HepG2 (cell line): Measurements from ENCODE around the gene CPSF7. TPM values are rescaled to one million over a fixed set of nuclear protein-coding genes. Genes with fewer than 3 reads are reported as not detected.

Experiments used
- ATAC-seq: fragments of 200-7000 bp; cut with Tn5 transposase; 3 replicates; pipeline ENCODE4 v1.9.1; 2020; ENCODE audit warnings: mild to moderate bottlenecking, moderate library complexity
- BruUV-seq: library from RNA; stranded (reverse); fragments of 400-500 nt; replicated peaks from 2 replicates; lab custom pipeline; 2021; lab: Mats Ljungman, UMichigan
- CTCF ChIA-PET: fragments of 300-600 bp; formaldehyde crosslinking; extraction: SDS; loops from one replicate; lab custom pipeline; 2021; ENCODE audit warnings: low total read pairs, inconsistent platforms, low intra/inter-chr PET ratio; lab: Yijun Ruan, JAX
- POLR2A ChIA-PET: fragments of 350-600 bp; sonication (Branson Sonifier 250); formaldehyde crosslinking; loops from one replicate; lab custom pipeline; 2020; ENCODE audit warnings: antibody characterized with exemption, inconsistent platforms; lab: Yijun Ruan, JAX
- DNase-seq: peaks from one replicate; pipeline ENCODE4 v3.0.0-alpha.2; 2015; ENCODE audit warnings: low spot score
- FAIRE-seq: peaks from 3 replicates; lab custom pipeline; 2011; peaks lifted over from hg19 to GRCh38; lab: Jason Lieb, UNC
- H2AFZ ChIP-seq: one replicate; pipeline ENCODE4 v1.6.1; 2011; ENCODE audit warnings: low read length, inconsistent platforms
- H3K27ac ChIP-seq: fragments of 300-600 bp; 3 replicates; pipeline ENCODE4 v1.8.0; 2011; ENCODE audit warnings: mixed run types, mild to moderate bottlenecking, mixed read lengths, low read length, inconsistent platforms; ENCODE audit not compliant: insufficient read depth; ENCODE audit errors: extremely low read length
- H3K27me3 ChIP-seq, 2 experiments: fragments of 200-600 bp in 1 of 2; 2 replicates in 1 of 2; 3 replicates in 1 of 2; pipeline versions ENCODE4 v1.6.0 to v1.8.0; 2011; ENCODE audit warnings: low read length in 2 of 2, mild to moderate bottlenecking in 2 of 2, moderate library complexity in 2 of 2, inconsistent platforms in 1 of 2; ENCODE audit not compliant: insufficient read depth in 2 of 2, control insufficient read depth in 1 of 2
- H3K36me3 ChIP-seq, 2 experiments: fragments of 200-600 bp in 1 of 2; replicated peaks in 1 of 2; 2 replicates in 1 of 2; 3 replicates in 1 of 2; pipeline versions ENCODE4 v1.5.1 to v1.8.0; 2011; ENCODE audit warnings: low read length in 2 of 2, inconsistent platforms in 1 of 2; ENCODE audit not compliant: insufficient read depth in 2 of 2, control insufficient read depth in 1 of 2
- H3K4me1 ChIP-seq: 2 replicates; pipeline ENCODE4 v1.5.1; 2012; ENCODE audit warnings: low read length, inconsistent platforms; ENCODE audit not compliant: insufficient read depth
- H3K4me2 ChIP-seq: 2 replicates; pipeline ENCODE4 v1.6.0; 2011; ENCODE audit warnings: low read depth, low read length, inconsistent platforms
- H3K4me3 ChIP-seq, 3 experiments: fragments of 200-600 bp in 1 of 3; sonication (generic), shearing (Covaris generic) in 1 of 3; replicated peaks in 1 of 3; 2 replicates each; pipeline ENCODE4 v1.5.1; 2011 to 2016; ENCODE audit warnings: low read length in 3 of 3, inconsistent platforms in 2 of 3, low read depth in 2 of 3, mild to moderate bottlenecking in 2 of 3, control low read depth in 1 of 3, mixed read lengths in 1 of 3; ENCODE audit not compliant: insufficient read depth in 1 of 3
- H3K79me2 ChIP-seq: one replicate; pipeline ENCODE4 v1.6.1; 2011; ENCODE audit warnings: low read length, inconsistent platforms; ENCODE audit not compliant: insufficient read depth
- H3K9ac ChIP-seq: 2 replicates; pipeline ENCODE4 v1.6.0; 2011; ENCODE audit warnings: mild to moderate bottlenecking, low read depth, low read length, inconsistent platforms; ENCODE audit not compliant: insufficient read depth
- H3K9me3 ChIP-seq: 2 replicates; pipeline ENCODE4 v1.5.1; 2012; ENCODE audit warnings: mild to moderate bottlenecking, low read length
- H4K20me1 ChIP-seq: 2 replicates; pipeline ENCODE4 v1.6.0; 2011; ENCODE audit warnings: inconsistent platforms, mild to moderate bottlenecking, low read length, moderate library complexity; ENCODE audit not compliant: insufficient read depth
- HMGA1 ChIP-seq: sonication (generic); formaldehyde crosslinking; conservative IDR thresholded peaks from 2 replicates; pipeline ENCODE4 v1.4.0; 2020; ENCODE audit warnings: missing genetic modification reagents
- MYNN ChIP-seq: sonication (generic); formaldehyde crosslinking; IDR thresholded peaks from 2 replicates; pipeline ENCODE4 v1.4.0; 2020; ENCODE audit warnings: mild to moderate bottlenecking, low read depth, missing genetic modification reagents
- SNAI1 ChIP-seq: sonication (generic); formaldehyde crosslinking; IDR thresholded peaks from 2 replicates; pipeline ENCODE4 v1.5.0; 2020; ENCODE audit warnings: mild to moderate bottlenecking, missing genetic modification reagents, borderline replicate concordance
- ZNF713 ChIP-seq: sonication (generic); formaldehyde crosslinking; IDR thresholded peaks from 2 replicates; pipeline ENCODE4 v1.4.0; 2020; ENCODE audit warnings: mild to moderate bottlenecking, missing genetic modification reagents
- WGBS: methylation state at CpG from one replicate; pipeline ENCODE4 v1.1.6; 2017; ENCODE audit warnings: low lambda C conversion rate; 5-methylcytosine and 5-hydroxymethylcytosine counted together
- in situ Hi-C: cut with HindIII; loops from 2 replicates; pipeline ENCODE4 v1.10.0; 2017; ENCODE audit warnings: low pct_unique_long_range_greater_than_20kb; ENCODE audit not compliant: extremely low pct_ligation_motif_present
- intact Hi-C: fragments of 100-400 bp; cut with micrococcal nuclease; formaldehyde crosslinking; loops from one replicate; pipeline ENCODE4 v1.10.0; 2022; ENCODE audit not compliant: unreplicated experiment
- polyA plus RNA-seq, 8 experiments: library from polyadenylated mRNA; depleted of rRNA in 3 of 8; stranded (reverse) in 7 of 8; unstranded in 1 of 8; fragments of >200 nt; fragmentation: Illumina TruSeq in 4 of 8; extraction: Trizol in 4 of 8; gene quantifications; 2 replicates each; pipeline versions ENCODE4 v1.2.1 to v1.2.3, GENCODE V29; 2011 to 2016; ENCODE audit warnings: low read depth in 4 of 8, missing spikeins in 1 of 8, mixed read lengths in 1 of 8; ENCODE audit not compliant: insufficient read depth in 1 of 8
- total RNA-seq, 5 experiments: library from RNA; depleted of rRNA; stranded (reverse); fragments of >200 nt; fragmentation: Illumina TruSeq; extraction: Trizol; gene quantifications; 2 replicates each; pipeline ENCODE4 v1.2.3, GENCODE V29; 2016; ENCODE audit warnings: low read depth in 1 of 5
- TF ChIP-seq, protein P1 (sequence below): sonication (generic); formaldehyde crosslinking; IDR thresholded peaks from 2 replicates; pipeline ENCODE4 v1.5.0; 2020; ENCODE audit warnings: mild to moderate bottlenecking, missing genetic modification reagents, borderline replicate concordance

CPSF7 gene
- total and polyA plus RNA-seq, 2 of the 13 experiments (the other 11 are each of a cell fraction or from before 2014, with no cell fraction given), result 34.1 to 36.8 TPM

- WGBS, result 38% methylated on average over 1 of the region's 3 CpGs
- intact Hi-C loops, result loop anchor here (2.0 kb wide), 1 partner anchor 162 kb away; no protein-coding TSS in a partner anchor
- POLR2A ChIA-PET, result interaction anchor here (1.0 kb wide), 1 partner anchor 13 kb away, joined by 3 read pairs; no protein-coding TSS in a partner anchor
Observed at GRCh38 chr11:61476371-61476770, 46.6 kb upstream of the CPSF7 start.

More at GRCh38 chr11:61476371-61476770, 46.6 kb upstream of the CPSF7 start:
- no TSS peak for BruUV-seq
- no peaks in the 10 kb centered on the region for H3K36me3 ChIP-seq
- no peak overlapping the region for H3K4me3 ChIP-seq
- TF ChIP-seq SNAI1 (CRISPR knock-in tag), result no peak
- TF ChIP-seq MYNN, result no peak
- no peak for TF ChIP-seq ZNF713 (CRISPR knock-in tag)
- no peak for TF ChIP-seq HMGA1 (CRISPR knock-in tag)
- TF ChIP-seq, protein P1, sequence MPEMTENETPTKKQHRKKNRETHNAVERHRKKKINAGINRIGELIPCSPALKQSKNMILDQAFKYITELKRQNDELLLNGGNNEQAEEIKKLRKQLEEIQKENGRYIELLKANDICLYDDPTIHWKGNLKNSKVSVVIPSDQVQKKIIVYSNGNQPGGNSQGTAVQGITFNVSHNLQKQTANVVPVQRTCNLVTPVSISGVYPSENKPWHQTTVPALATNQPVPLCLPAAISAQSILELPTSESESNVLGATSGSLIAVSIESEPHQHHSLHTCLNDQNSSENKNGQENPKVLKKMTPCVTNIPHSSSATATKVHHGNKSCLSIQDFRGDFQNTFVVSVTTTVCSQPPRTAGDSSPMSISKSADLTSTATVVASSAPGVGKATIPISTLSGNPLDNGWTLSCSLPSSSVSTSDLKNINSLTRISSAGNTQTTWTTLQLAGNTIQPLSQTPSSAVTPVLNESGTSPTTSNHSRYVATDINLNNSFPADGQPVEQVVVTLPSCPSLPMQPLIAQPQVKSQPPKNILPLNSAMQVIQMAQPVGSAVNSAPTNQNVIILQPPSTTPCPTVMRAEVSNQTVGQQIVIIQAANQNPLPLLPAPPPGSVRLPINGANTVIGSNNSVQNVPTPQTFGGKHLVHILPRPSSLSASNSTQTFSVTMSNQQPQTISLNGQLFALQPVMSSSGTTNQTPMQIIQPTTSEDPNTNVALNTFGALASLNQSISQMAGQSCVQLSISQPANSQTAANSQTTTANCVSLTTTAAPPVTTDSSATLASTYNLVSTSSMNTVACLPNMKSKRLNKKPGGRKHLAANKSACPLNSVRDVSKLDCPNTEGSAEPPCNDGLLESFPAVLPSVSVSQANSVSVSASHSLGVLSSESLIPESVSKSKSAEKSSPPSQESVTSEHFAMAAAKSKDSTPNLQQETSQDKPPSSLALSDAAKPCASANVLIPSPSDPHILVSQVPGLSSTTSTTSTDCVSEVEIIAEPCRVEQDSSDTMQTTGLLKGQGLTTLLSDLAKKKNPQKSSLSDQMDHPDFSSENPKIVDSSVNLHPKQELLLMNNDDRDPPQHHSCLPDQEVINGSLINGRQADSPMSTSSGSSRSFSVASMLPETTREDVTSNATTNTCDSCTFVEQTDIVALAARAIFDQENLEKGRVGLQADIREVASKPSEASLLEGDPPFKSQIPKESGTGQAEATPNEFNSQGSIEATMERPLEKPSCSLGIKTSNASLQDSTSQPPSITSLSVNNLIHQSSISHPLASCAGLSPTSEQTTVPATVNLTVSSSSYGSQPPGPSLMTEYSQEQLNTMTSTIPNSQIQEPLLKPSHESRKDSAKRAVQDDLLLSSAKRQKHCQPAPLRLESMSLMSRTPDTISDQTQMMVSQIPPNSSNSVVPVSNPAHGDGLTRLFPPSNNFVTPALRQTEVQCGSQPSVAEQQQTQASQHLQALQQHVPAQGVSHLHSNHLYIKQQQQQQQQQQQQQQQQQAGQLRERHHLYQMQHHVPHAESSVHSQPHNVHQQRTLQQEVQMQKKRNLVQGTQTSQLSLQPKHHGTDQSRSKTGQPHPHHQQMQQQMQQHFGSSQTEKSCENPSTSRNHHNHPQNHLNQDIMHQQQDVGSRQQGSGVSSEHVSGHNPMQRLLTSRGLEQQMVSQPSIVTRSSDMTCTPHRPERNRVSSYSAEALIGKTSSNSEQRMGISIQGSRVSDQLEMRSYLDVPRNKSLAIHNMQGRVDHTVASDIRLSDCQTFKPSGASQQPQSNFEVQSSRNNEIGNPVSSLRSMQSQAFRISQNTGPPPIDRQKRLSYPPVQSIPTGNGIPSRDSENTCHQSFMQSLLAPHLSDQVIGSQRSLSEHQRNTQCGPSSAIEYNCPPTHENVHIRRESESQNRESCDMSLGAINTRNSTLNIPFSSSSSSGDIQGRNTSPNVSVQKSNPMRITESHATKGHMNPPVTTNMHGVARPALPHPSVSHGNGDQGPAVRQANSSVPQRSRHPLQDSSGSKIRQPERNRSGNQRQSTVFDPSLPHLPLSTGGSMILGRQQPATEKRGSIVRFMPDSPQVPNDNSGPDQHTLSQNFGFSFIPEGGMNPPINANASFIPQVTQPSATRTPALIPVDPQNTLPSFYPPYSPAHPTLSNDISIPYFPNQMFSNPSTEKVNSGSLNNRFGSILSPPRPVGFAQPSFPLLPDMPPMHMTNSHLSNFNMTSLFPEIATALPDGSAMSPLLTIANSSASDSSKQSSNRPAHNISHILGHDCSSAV (CRISPR knock-in tag), result no peak
- H3K4me1 ChIP-seq, result peaks cover 16% of the 10 kb centered on the region
- H3K9me3 ChIP-seq, result no peaks in the 10 kb centered on the region
- in situ Hi-C loops, result loop anchor here (5.0 kb wide), 2 partner anchors 41 to 161 kb away; no protein-coding TSS in a partner anchor
- no peak for DNase-seq
- H4K20me1 ChIP-seq, result no peaks in the 10 kb centered on the region
- H3K27me3 ChIP-seq, result peaks cover 2 to 12% of the 10 kb centered on the region in 2 experiments; a peak in 4 of 5 replicates
- no peak overlapping the region for H3K27ac ChIP-seq
- FAIRE-seq, result no peak
- CTCF ChIA-PET, result interaction anchor here (5.8 kb wide), 1 partner anchor 39 kb away, joined by 87 read pairs; no protein-coding TSS in a partner anchor
- ATAC-seq, result no peak
- H2AFZ ChIP-seq, result no peak overlapping the region
- H3K79me2 ChIP-seq, result no peaks in the 10 kb centered on the region
- no peak overlapping the region for H3K4me2 ChIP-seq
- H3K9ac ChIP-seq, result no peak overlapping the region
